Fibroblast of lung (primary cell): ENCODE measurements around the gene SPIRE1. TPM values are rescaled to one million over a fixed set of nuclear protein-coding genes. Genes with fewer than 3 reads are reported as not detected.

Experiments
- DNase-seq, 2 donors: peaks; one replicate each; pipeline versions ENCODE4 v3.0.0 to v3.0.0-alpha.2; 2010; ENCODE audit warnings: low read depth in 2 of 2
- H2AFZ ChIP-seq: 2 replicates; pipeline ENCODE4 v1.5.1; 2012; ENCODE audit warnings: low read length, control low read depth, inconsistent platforms
- H3K27ac ChIP-seq: 2 replicates; pipeline ENCODE4 v1.5.1; 2011; ENCODE audit warnings: low read length, control low read depth; ENCODE audit not compliant: insufficient read depth
- H3K27me3 ChIP-seq: 2 replicates; pipeline ENCODE4 v1.5.1; 2011; ENCODE audit warnings: mild to moderate bottlenecking, low read length; ENCODE audit not compliant: control insufficient read depth, insufficient read depth
- H3K36me3 ChIP-seq: 2 replicates; pipeline ENCODE4 v1.5.1; 2011; ENCODE audit warnings: low read length; ENCODE audit not compliant: control insufficient read depth, insufficient read depth
- H3K4me1 ChIP-seq: 2 replicates; pipeline ENCODE4 v1.5.1; 2011; ENCODE audit warnings: low read length; ENCODE audit not compliant: control insufficient read depth, insufficient read depth; ENCODE audit errors: extremely low read depth
- H3K4me2 ChIP-seq: 2 replicates; pipeline ENCODE4 v1.5.1; 2011; ENCODE audit warnings: low read length, control low read depth; ENCODE audit not compliant: insufficient read depth; ENCODE audit errors: extremely low read depth
- H3K4me3 ChIP-seq, 4 experiments: fragments of 200-600 bp in 1 of 4; sonication (generic) in 1 of 4; replicated peaks in 1 of 4; 2 replicates each; pipeline ENCODE4 v1.5.1; 2011 to 2016; ENCODE audit warnings: low read length in 4 of 4, low read depth in 3 of 4, mild to moderate bottlenecking in 3 of 4, control low read depth in 2 of 4, inconsistent platforms in 1 of 4, mixed read lengths in 1 of 4; ENCODE audit not compliant: insufficient read depth in 1 of 4; ENCODE audit errors: control extremely low read depth in 1 of 4
- H3K79me2 ChIP-seq: 2 replicates; pipeline ENCODE4 v1.5.1; 2012; ENCODE audit warnings: mild to moderate bottlenecking, low read length, inconsistent platforms; ENCODE audit not compliant: control insufficient read depth, insufficient read depth
- H3K9ac ChIP-seq: 2 replicates; pipeline ENCODE4 v1.5.1; 2011; ENCODE audit warnings: mild to moderate bottlenecking, low read length, control low read depth; ENCODE audit not compliant: insufficient read depth
- H3K9me3 ChIP-seq: 2 replicates; pipeline ENCODE4 v1.5.1; 2012; ENCODE audit warnings: low read depth, low read length; ENCODE audit not compliant: control insufficient read depth, insufficient read depth
- H4K20me1 ChIP-seq: 2 replicates; pipeline ENCODE4 v1.5.1; 2011; ENCODE audit warnings: low read length; ENCODE audit not compliant: control insufficient read depth, insufficient read depth; ENCODE audit errors: extremely low read depth
- EZH2 ChIP-seq: IDR thresholded peaks from 2 replicates; pipeline ENCODE4 v1.5.1; 2012; ENCODE audit warnings: low read length, control low read depth, mild to moderate bottlenecking; ENCODE audit errors: missing control alignments
- polyA plus RNA-seq, 2 donors: library from polyadenylated mRNA; depleted of rRNA in 1 of 2; stranded (reverse) in 1 of 2; unstranded in 1 of 2; fragments of >200 nt; gene quantifications; 2 replicates each; pipeline ENCODE4 v1.2.1, GENCODE V29; 2011 to 2012; ENCODE audit warnings: missing spikeins in 1 of 2
- total RNA-seq: library from RNA; depleted of rRNA; stranded (reverse); fragments of >200 nt; gene quantifications from 2 replicates; pipeline ENCODE4 v1.2.1, GENCODE V29; 2014
- TF ChIP-seq, protein P1 (sequence below), 2 donors: IDR thresholded peaks in 1 of 2; conservative IDR thresholded peaks in 1 of 2; 1 replicate in 1 of 2; 2 replicates in 1 of 2; pipeline ENCODE4 v1.5.1; 2011 to 2012; ENCODE audit warnings: low read length in 2 of 2, control low read depth in 1 of 2, inconsistent platforms in 1 of 2, low read depth in 1 of 2, mild to moderate bottlenecking in 1 of 2

Gene SPIRE1
- total and polyA plus RNA-seq, 2 donors (not counting 1 experiment from before 2014, with no cell fraction given): 19.0 to 31.0 TPM

DNA sequence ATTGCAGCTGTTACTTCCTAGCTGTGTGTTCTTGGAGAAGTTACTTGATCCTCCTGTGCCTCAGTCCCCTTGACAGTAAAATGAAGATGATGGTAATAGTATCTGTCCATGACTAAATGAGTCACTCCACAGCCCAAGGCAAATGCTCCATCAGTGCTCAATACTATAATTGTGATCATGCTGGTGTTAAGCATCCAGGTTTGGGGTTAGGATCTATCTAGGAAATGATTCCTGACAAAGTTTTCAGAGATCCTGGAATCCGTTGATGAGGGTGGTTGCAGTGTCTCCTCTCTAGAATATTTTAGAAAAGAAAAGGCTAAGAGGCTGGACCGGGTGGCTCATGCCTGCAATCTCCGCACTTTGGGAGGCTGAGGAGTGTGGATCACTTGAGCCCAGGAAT, 252.8 kb downstream of the SPIRE1 start:
- H3K9ac ChIP-seq: no peak overlapping the region
- no peak for TF ChIP-seq EZH2
- TF ChIP-seq, protein P1, sequence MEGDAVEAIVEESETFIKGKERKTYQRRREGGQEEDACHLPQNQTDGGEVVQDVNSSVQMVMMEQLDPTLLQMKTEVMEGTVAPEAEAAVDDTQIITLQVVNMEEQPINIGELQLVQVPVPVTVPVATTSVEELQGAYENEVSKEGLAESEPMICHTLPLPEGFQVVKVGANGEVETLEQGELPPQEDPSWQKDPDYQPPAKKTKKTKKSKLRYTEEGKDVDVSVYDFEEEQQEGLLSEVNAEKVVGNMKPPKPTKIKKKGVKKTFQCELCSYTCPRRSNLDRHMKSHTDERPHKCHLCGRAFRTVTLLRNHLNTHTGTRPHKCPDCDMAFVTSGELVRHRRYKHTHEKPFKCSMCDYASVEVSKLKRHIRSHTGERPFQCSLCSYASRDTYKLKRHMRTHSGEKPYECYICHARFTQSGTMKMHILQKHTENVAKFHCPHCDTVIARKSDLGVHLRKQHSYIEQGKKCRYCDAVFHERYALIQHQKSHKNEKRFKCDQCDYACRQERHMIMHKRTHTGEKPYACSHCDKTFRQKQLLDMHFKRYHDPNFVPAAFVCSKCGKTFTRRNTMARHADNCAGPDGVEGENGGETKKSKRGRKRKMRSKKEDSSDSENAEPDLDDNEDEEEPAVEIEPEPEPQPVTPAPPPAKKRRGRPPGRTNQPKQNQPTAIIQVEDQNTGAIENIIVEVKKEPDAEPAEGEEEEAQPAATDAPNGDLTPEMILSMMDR (conservative IDR thresholded peaks at IDR 0.05 in 1 of 2, IDR thresholded peaks at IDR 0.05 in 1 of 2; ENCODE audit: low read depth in 1 of 2, low read length in 2 of 2): no peak
- no peaks in the 10 kb centered on the region for H4K20me1 ChIP-seq
- H3K36me3 ChIP-seq: no peaks in the 10 kb centered on the region
- H3K4me2 ChIP-seq: no peak overlapping the region
- H3K9me3 ChIP-seq: no peaks in the 10 kb centered on the region
- H3K79me2 ChIP-seq: peaks cover 15% of the 10 kb centered on the region
- H3K27ac ChIP-seq: no peak overlapping the region
- DNase-seq: no peak
- H3K4me1 ChIP-seq: peaks cover 7% of the 10 kb centered on the region
- no peak overlapping the region for H3K4me3 ChIP-seq
- H2AFZ ChIP-seq: no peak overlapping the region
- no peaks in the 10 kb centered on the region for H3K27me3 ChIP-seq

DNA sequence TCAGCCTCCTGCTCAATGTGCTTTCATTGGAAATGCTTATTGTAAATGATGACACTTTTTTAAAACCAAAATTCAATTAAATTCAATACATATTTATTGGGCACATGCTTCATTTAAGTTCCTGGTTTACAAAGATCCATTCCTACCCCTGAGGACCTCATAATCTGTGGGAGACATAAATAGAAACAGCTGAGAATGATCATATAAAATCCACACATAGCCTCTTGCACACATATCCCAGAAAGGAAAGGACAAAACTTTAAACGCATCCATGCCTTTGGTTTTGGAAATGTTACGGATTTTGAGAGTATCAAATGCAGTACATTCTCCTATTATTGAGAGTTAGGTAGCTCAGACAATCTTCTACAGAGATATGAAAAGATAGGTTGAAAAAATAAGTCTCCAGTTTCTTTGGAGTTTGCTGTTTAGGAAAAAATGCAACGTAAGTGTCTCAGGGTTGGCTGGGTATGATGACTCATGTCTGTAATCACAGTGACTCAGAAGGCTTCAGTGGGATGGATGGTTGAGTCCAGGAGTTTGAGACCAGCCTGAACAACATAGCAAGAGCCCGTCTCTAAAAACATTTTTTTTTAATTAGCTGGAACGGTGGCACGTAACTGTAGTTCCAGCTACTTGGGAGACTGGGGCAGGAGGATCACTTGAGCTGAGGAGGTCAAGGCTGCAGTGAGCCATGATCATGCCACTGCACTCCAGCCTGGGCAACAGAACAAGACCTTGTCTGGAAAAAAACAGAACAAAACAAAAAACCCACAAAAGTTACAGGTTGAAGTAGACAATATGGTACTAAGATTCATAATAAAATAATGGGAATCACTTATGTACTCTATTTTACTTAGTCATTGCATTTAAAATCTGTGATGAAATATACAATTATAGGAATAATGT, 254.1 kb downstream of the SPIRE1 start:
- no peaks in the 10 kb centered on the region for H3K36me3 ChIP-seq
- H3K4me1 ChIP-seq: peaks cover 6% of the 10 kb centered on the region
- peak overlapping the region; percentile 34 for H3K4me2 ChIP-seq
- H3K4me3 ChIP-seq: no peak overlapping the region
- H4K20me1 ChIP-seq: no peaks in the 10 kb centered on the region
- no peak overlapping the region for H3K9ac ChIP-seq
- H3K79me2 ChIP-seq: peaks cover 7% of the 10 kb centered on the region
- DNase-seq: peak; percentile 89 to 90
- no peaks in the 10 kb centered on the region for H3K9me3 ChIP-seq
- H2AFZ ChIP-seq: peak overlapping the region; percentile 0
- TF ChIP-seq, protein P1 (conservative IDR thresholded peaks at IDR 0.05 in 1 of 2, IDR thresholded peaks at IDR 0.05 in 1 of 2; ENCODE audit: low read depth in 1 of 2, low read length in 2 of 2): no peak
- no peak for TF ChIP-seq EZH2
- no peaks in the 10 kb centered on the region for H3K27me3 ChIP-seq
- peak overlapping the region; percentile 7 for H3K27ac ChIP-seq

DNA sequence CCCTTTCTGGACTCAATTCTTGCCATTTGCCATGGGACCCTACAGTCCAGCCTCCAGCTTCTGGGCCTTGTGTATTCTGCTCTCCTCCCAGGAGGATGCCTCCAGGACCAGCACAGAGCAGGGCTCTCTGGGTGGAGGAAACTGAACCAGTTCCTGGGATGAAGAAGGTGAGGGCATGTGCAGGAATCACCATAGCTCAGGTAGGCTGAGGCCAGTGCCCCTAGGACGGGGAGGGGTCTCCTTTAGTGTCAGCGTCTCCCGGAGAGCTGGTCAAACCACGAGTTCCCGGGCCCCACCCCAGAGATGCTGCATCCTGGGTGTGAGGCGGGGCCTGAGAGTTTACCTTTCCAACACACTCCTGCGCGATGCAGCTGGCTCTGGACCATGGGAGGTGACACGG, 256.0 kb downstream of the SPIRE1 start:
- Histone ChIP-seq H3K9ac (no peak overlapping the region), H3K79me2 (no peaks in the 10 kb centered on the region), H3K36me3 (no peaks in the 10 kb centered on the region), H3K9me3 (no peaks in the 10 kb centered on the region), H3K4me3 (no peak overlapping the region), H3K4me2 (no peak overlapping the region), H3K27ac (no peak overlapping the region), H3K27me3 (no peaks in the 10 kb centered on the region), H3K4me1 (peaks cover 5% of the 10 kb centered on the region), H4K20me1 (no peaks in the 10 kb centered on the region), H2AFZ (no peak overlapping the region)
- DNase-seq: no peak
- TF ChIP-seq EZH2: no peak
- TF ChIP-seq, protein P1 (conservative IDR thresholded peaks at IDR 0.05 in 1 of 2, IDR thresholded peaks at IDR 0.05 in 1 of 2; ENCODE audit: low read depth in 1 of 2, low read length in 2 of 2): no peak
